NT2/D1 (cell line): ENCODE data around the gene PIEZO1.

Experiments used
- SUZ12 ChIP-seq: IDR thresholded peaks from 2 replicates; pipeline ENCODE4 v1.6.1; 2011; ENCODE audit not compliant: insufficient read length, insufficient read depth; ENCODE audit errors: extremely low read depth
- YY1 ChIP-seq: IDR thresholded peaks from 2 replicates; pipeline ENCODE4 v1.6.1; 2011; ENCODE audit not compliant: insufficient read length, insufficient read depth

DNA sequence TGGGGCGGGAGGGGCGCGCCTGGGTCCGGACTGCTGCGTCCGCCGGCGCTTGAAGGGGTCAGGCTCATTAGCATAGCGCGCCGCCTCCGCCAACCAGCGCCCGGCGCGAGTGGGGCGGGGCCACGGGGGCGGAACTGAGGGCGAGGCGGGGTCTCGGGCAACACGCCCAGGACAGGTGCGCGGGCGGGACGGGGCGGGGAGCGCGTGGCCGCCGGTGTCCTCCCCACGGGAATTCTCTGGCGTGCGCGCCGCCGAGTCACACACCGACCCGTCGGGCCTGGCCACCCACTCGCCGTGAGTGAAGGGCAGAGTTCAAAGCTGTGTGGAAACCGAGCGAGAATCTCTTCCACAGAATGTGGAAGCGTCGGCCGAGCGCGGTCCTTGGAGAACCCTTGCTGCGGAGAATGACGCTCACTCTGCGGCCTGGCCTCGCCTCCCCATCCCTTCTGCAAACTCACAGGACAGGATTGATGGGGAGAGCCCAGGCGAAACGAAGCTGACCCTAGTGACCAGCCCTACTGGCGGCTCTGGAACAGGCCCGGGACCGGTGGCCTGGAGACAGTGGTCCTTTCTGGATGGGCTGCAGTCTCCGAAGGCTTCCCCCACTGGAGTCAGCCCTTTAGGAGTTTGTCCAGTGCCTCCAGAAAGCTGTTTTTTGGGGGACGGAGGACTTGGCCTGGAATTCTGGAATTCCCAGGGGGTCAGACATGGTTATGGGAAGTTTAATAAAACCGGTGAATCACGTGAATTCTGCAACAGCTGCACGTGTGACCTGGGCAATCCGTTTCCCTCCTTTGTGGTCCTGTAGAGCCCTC is 98.4 kb downstream of the PIEZO1 start, which contains the start of gene SNAI3:
- no peak for TF ChIP-seq YY1
- TF ChIP-seq SUZ12 = no peak
